Breast epithelium (tissue), 4 donors: ENCODE measurements around the gene RIPK3. TPM values are rescaled to one million over a fixed set of nuclear protein-coding genes. Genes with fewer than 3 reads are reported as not detected.
A peak's percentile ranks its signal among the peaks of the same experiment; 100 is the strongest.

ENCODE experiments used
- DNase-seq, 2 donors: peaks; one replicate each; pipeline ENCODE4 v3.0.0-alpha.2; 2019; ENCODE audit warnings: low spot score in 2 of 2
- H3K27ac ChIP-seq, 2 donors: fragments of 200-600 bp; sonication (generic) in 1 of 2; one replicate each; pipeline ENCODE4 v1.5.1; 2016 to 2019; ENCODE audit warnings: mild to moderate bottlenecking in 1 of 2
- H3K27me3 ChIP-seq, 2 donors: fragments of 200-600 bp; sonication (generic) in 1 of 2; one replicate each; pipeline versions ENCODE4 v1.5.1 to v1.6.0; 2017 to 2019; ENCODE audit warnings: control low read depth in 1 of 2, mild to moderate bottlenecking in 1 of 2
- H3K36me3 ChIP-seq: fragments of 200-600 bp; one replicate; pipeline ENCODE4 v1.5.1; 2019
- H3K4me1 ChIP-seq, 2 donors: fragments of 200-600 bp; sonication (generic); one replicate each; pipeline ENCODE4 v1.5.1; 2016 to 2019; ENCODE audit warnings: control low read depth in 1 of 2
- H3K4me3 ChIP-seq, 3 donors: fragments of 200-600 bp; sonication (generic); 1 replicate in 2 of 3; 2 replicates in 1 of 3; pipeline ENCODE4 v1.5.1; 2016 to 2019; ENCODE audit warnings: mild to moderate bottlenecking in 3 of 3, moderate library complexity in 2 of 3
- H3K9me3 ChIP-seq, 2 donors: fragments of 200-600 bp; sonication (generic) in 1 of 2; one replicate each; pipeline ENCODE4 v1.5.1; 2016 to 2019; ENCODE audit warnings: control low read depth in 1 of 2
- CTCF ChIP-seq, 3 donors: fragments of 450-650 bp; IDR thresholded peaks; one replicate each; pipeline ENCODE4 v1.5.1; 2016 to 2017; ENCODE audit warnings: antibody characterized with exemption in 3 of 3, mild to moderate bottlenecking in 3 of 3, moderate library complexity in 3 of 3
- POLR2A ChIP-seq: fragments of 450-650 bp; IDR thresholded peaks from one replicate; pipeline ENCODE4 v1.6.1; 2016; ENCODE audit warnings: antibody characterized with exemption, mild to moderate bottlenecking, moderate library complexity
- POLR2AphosphoS5 ChIP-seq, 3 donors: sonication (generic); formaldehyde crosslinking; IDR thresholded peaks; one replicate each; pipeline ENCODE4 v1.6.1; 2017; ENCODE audit warnings: antibody characterized with exemption in 3 of 3
- intact Hi-C: fragments of 100-400 bp; cut with DNase I; formaldehyde crosslinking; loops from one replicate; pipeline ENCODE4 v1.15.1; 2023; ENCODE audit warnings: low total_unique reads
- total RNA-seq, 3 donors: library from RNA; depleted of rRNA; stranded (reverse); fragments of >200 nt; gene quantifications; one replicate each; pipeline ENCODE4 v1.1.0, GENCODE V29; 2016

RIPK3 gene
- total RNA-seq, 3 donors from 2014 or later: 10.7 to 13.4 (median 12.0) TPM

- DNase-seq: no peak
- peak overlapping the region; percentile 3 to 33 for H3K27ac ChIP-seq
- intact Hi-C loops: no loop called here
Measured at GRCh38 chr14:24296341-24297157, 43.2 kb downstream of the RIPK3 start.

GRCh38 chr14:24293525-24293924, 46.3 kb downstream of the RIPK3 start:
- no peaks in the 10 kb centered on the region for H3K4me1 ChIP-seq
- no peak overlapping the region for H3K27ac ChIP-seq
- no peaks in the 10 kb centered on the region for H3K27me3 ChIP-seq
- TF ChIP-seq CTCF (IDR thresholded peaks at IDR 0.05) (no peak), POLR2AphosphoS5 (IDR thresholded peaks at IDR 0.05) (no peak), POLR2A (no peak)
- peaks cover 4% of the 10 kb centered on the region for H3K36me3 ChIP-seq
- DNase-seq: no peak
- intact Hi-C loops: no loop called here
- no peaks in the 10 kb centered on the region for H3K9me3 ChIP-seq
- no peak overlapping the region for H3K4me3 ChIP-seq

More at GRCh38 chr14:24296341-24297157, 43.2 kb downstream of the RIPK3 start:
- Histone ChIP-seq H3K4me3 (no peak overlapping the region), H3K9me3 (no peaks in the 10 kb centered on the region), H3K36me3 (peaks cover 4% of the 10 kb centered on the region), H3K27me3 (no peaks in the 10 kb centered on the region), H3K4me1 (peaks cover 4 to 11% of the 10 kb centered on the region in 2 donors)
- TF ChIP-seq CTCF (IDR thresholded peaks at IDR 0.05) (peak in 2 of 3 donors; percentile 63 to 70), POLR2A (no peak)

- peaks cover 4% of the 10 kb centered on the region for H3K36me3 ChIP-seq
- H3K27me3 ChIP-seq: no peaks in the 10 kb centered on the region
- H3K9me3 ChIP-seq: no peaks in the 10 kb centered on the region
- no peak for DNase-seq
- TF ChIP-seq CTCF (IDR thresholded peaks at IDR 0.05) (no peak), POLR2A (no peak), POLR2AphosphoS5 (IDR thresholded peaks at IDR 0.05) (no peak)
- no peak overlapping the region for H3K4me3 ChIP-seq
- intact Hi-C loops: no loop called here
- no peaks in the 10 kb centered on the region for H3K4me1 ChIP-seq
- no peak overlapping the region for H3K27ac ChIP-seq
Measured at GRCh38 chr14:24292118-24292807, 47.5 kb downstream of the RIPK3 start.

- TF ChIP-seq POLR2A (no peak), CTCF (IDR thresholded peaks at IDR 0.05) (no peak), POLR2AphosphoS5 (IDR thresholded peaks at IDR 0.05) (no peak)
- no peak overlapping the region for H3K4me3 ChIP-seq
- no peaks in the 10 kb centered on the region for H3K9me3 ChIP-seq
- no peak overlapping the region for H3K27ac ChIP-seq
- intact Hi-C loops: no loop called here
- DNase-seq: no peak
- no peaks in the 10 kb centered on the region for H3K4me1 ChIP-seq
- peaks cover 4% of the 10 kb centered on the region for H3K36me3 ChIP-seq
- H3K27me3 ChIP-seq: no peaks in the 10 kb centered on the region
Measured at GRCh38 chr14:24291446-24292117, 48.2 kb downstream of the RIPK3 start.
